Spleen (tissue), 11 donors: ENCODE measurements around the gene SMAD1. TPM values are rescaled to one million over a fixed set of nuclear protein-coding genes. Genes with fewer than 3 reads are reported as not detected.

ENCODE experiments used
- DNase-seq: peaks from one replicate; pipeline ENCODE4 v3.0.0-alpha.2; 2020
- H3K27ac ChIP-seq, 8 donors: fragments of 200-600 bp; sonication (generic) in 7 of 8; 1 replicate in 4 of 8; 2 replicates in 4 of 8; pipeline versions ENCODE4 v1.5.0 to v1.8.0; 2016 to 2021; ENCODE audit warnings: inconsistent platforms in 4 of 8, mild to moderate bottlenecking in 4 of 8, moderate library complexity in 1 of 8
- H3K27me3 ChIP-seq, 7 donors: fragments of 200-600 bp; sonication (generic) in 6 of 7; replicated peaks in 1 of 7; 1 replicate in 4 of 7; 2 replicates in 3 of 7; pipeline versions ENCODE4 v1.5.0 to v1.8.0; 2016 to 2021; ENCODE audit warnings: inconsistent platforms in 3 of 7, mild to moderate bottlenecking in 1 of 7
- H3K36me3 ChIP-seq, 6 donors: fragments of 200-600 bp; sonication (generic) in 5 of 6; 1 replicate in 4 of 6; 2 replicates in 2 of 6; pipeline versions ENCODE4 v1.5.0 to v1.8.0; 2016 to 2021; ENCODE audit warnings: inconsistent platforms in 2 of 6
- H3K4me1 ChIP-seq, 6 donors: fragments of 200-600 bp; sonication (generic) in 5 of 6; 1 replicate in 3 of 6; 2 replicates in 3 of 6; pipeline versions ENCODE4 v1.5.0 to v1.8.0; 2016 to 2021; ENCODE audit warnings: inconsistent platforms in 3 of 6
- H3K4me3 ChIP-seq, 8 donors: fragments of 200-600 bp; sonication (generic) in 7 of 8; 1 replicate in 4 of 8; 2 replicates in 4 of 8; pipeline versions ENCODE4 v1.5.0 to v1.8.0; 2016 to 2021; ENCODE audit warnings: inconsistent platforms in 4 of 8, mild to moderate bottlenecking in 4 of 8, moderate library complexity in 2 of 8
- H3K9me3 ChIP-seq, 8 donors: fragments of 200-600 bp; sonication (generic) in 7 of 8; 1 replicate in 4 of 8; 2 replicates in 4 of 8; pipeline versions ENCODE4 v1.5.0 to v1.8.0; 2016 to 2021; ENCODE audit warnings: inconsistent platforms in 4 of 8
- CTCF ChIP-seq, 11 experiments: fragments of 200-600 bp in 7 of 11; fragments of 450-650 bp in 4 of 11; sonication (generic) in 4 of 11; IDR thresholded peaks in 8 of 11; conservative IDR thresholded peaks in 3 of 11; 1 replicate in 7 of 11; 2 replicates in 4 of 11; pipeline versions ENCODE4 v1.4.0 to v1.8.0; 2016 to 2021; ENCODE audit warnings: antibody characterized with exemption in 11 of 11, inconsistent platforms in 4 of 11, mild to moderate bottlenecking in 1 of 11
- POLR2A ChIP-seq, 3 donors: fragments of 450-650 bp; IDR thresholded peaks; one replicate each; pipeline ENCODE4 v1.5.1; 2017; ENCODE audit warnings: antibody characterized with exemption in 3 of 3, mild to moderate bottlenecking in 1 of 3
- POLR2AphosphoS5 ChIP-seq, 3 donors: sonication (generic); formaldehyde crosslinking; IDR thresholded peaks; one replicate each; pipeline ENCODE4 v1.5.1; 2017; ENCODE audit warnings: antibody characterized with exemption in 3 of 3
- WGBS, 5 donors: extraction: QIAGEN DNeasy Blood & Tissue Kit in 3 of 5; methylation state at CpG; one replicate each; pipeline versions ENCODE4 v1.1.5 to v1.1.7; 2013 to 2018; 5-methylcytosine and 5-hydroxymethylcytosine counted together
- intact Hi-C: fragments of 100-400 bp; cut with DNase I; formaldehyde crosslinking; loops from one replicate; pipeline ENCODE4 v1.15.0; 2023; ENCODE audit warnings: low total_unique reads
- polyA plus RNA-seq, 3 donors: library from polyadenylated mRNA; stranded (reverse); fragments of 200-250 nt; gene quantifications; one replicate each; pipeline ENCODE4 v1.2.1, GENCODE V29; 2013
- total RNA-seq, 7 donors: library from RNA; depleted of rRNA in 3 of 7; stranded (reverse); fragments of >200 nt in 3 of 7; fragmentation: NEBNext Ultra II Directional in 4 of 7; extraction: Animal tissue kit (Norgen Biotek cat#: 25700) in 4 of 7; gene quantifications; one replicate each; pipeline versions ENCODE4 v1.1.0 to v1.2.1, GENCODE V29; 2016 to 2021
- donor health status: healthy with polysubstance abuse.
- donor health status: DM: no; HTN: no; CAD: no; lungs with moderate emphysema.
- donor health status: DM: no; HTN: no; CAD: no.
- donor health status: Bipolar disorder and iron deficiency.
- donor health status: healthy.
- donor health status: DM: no; HTN: no; CAD: no.
- donor health status: DM: yes; HTN: yes; CAD: no.

The SMAD1 gene
- total and polyA plus RNA-seq, 10 donors: 2.8 to 48.2 (median 28.7) TPM

- no peaks in the 10 kb centered on the region for H3K27me3 ChIP-seq
- intact Hi-C loops: loop anchor here (5.0 to 10.0 kb wide), 2 partner anchors 325 to 403 kb away; no protein-coding TSS in a partner anchor
- no peak overlapping the region for H3K4me3 ChIP-seq
- TF ChIP-seq POLR2AphosphoS5 (IDR thresholded peaks at IDR 0.05) (no peak), CTCF (IDR thresholded peaks at IDR 0.05 in 8 of 11, conservative IDR thresholded peaks at IDR 0.05 in 3 of 11) (peak; percentile 54 to 87 (median 79)), POLR2A (IDR thresholded peaks at IDR 0.05) (no peak)
- peaks cover 0 to 18% (median 0%) of the 10 kb centered on the region in 6 donors for H3K36me3 ChIP-seq
- H3K4me1 ChIP-seq: peaks cover 0 to under 1% (median 0%) of the 10 kb centered on the region in 6 donors
- 5 to 15% (median 8%) methylated on average over 3 of the region's 3 CpGs for WGBS, 5 donors
- H3K9me3 ChIP-seq: no peaks in the 10 kb centered on the region
- no peak overlapping the region for H3K27ac ChIP-seq
- peak; percentile 74 for DNase-seq
These were observed 76.1 kb downstream of the SMAD1 start for GRCh38 chr4:145557720-145558119.

- TF ChIP-seq POLR2AphosphoS5 (IDR thresholded peaks at IDR 0.05) (no peak), POLR2A (IDR thresholded peaks at IDR 0.05) (no peak), CTCF (IDR thresholded peaks at IDR 0.05 in 8 of 11, conservative IDR thresholded peaks at IDR 0.05 in 3 of 11) (no peak)
- peaks cover 0 to 10% (median 6%) of the 10 kb centered on the region in 8 donors for H3K9me3 ChIP-seq
- no peaks in the 10 kb centered on the region for H3K27me3 ChIP-seq
- intact Hi-C loops: no loop called here
- 82 to 94% (median 89%) methylated on average over 7 of the region's 7 CpGs for WGBS, 5 donors
- no peak for DNase-seq
- peaks cover 0 to 10% (median 0%) of the 10 kb centered on the region in 6 donors for H3K36me3 ChIP-seq
- no peak overlapping the region for H3K27ac ChIP-seq
- H3K4me3 ChIP-seq: no peak overlapping the region
- H3K4me1 ChIP-seq: no peaks in the 10 kb centered on the region
These were observed 81.8 kb downstream of the SMAD1 start for GRCh38 chr4:145563293-145563985.

- intact Hi-C loops: no loop called here
- Histone ChIP-seq H3K27me3 (no peaks in the 10 kb centered on the region), H3K36me3 (peaks cover 0 to 5% (median 0%) of the 10 kb centered on the region in 6 donors), H3K4me1 (no peaks in the 10 kb centered on the region), H3K9me3 (peaks cover 0 to 14% (median 11%) of the 10 kb centered on the region in 8 donors), H3K4me3 (no peak overlapping the region), H3K27ac (no peak overlapping the region)
- no peak for DNase-seq
- 86 to 89% (median 88%) methylated on average over 2 of the region's 2 CpGs for WGBS, 5 donors
- TF ChIP-seq CTCF (IDR thresholded peaks at IDR 0.05 in 8 of 11, conservative IDR thresholded peaks at IDR 0.05 in 3 of 11): no peak
- TF ChIP-seq POLR2A (IDR thresholded peaks at IDR 0.05): no peak
- no peak for TF ChIP-seq POLR2AphosphoS5 (IDR thresholded peaks at IDR 0.05)
These were observed 82.9 kb downstream of the SMAD1 start for GRCh38 chr4:145564540-145564939.

- no peak for DNase-seq
- no peaks in the 10 kb centered on the region for H3K27me3 ChIP-seq
- intact Hi-C loops: no loop called here
- H3K4me3 ChIP-seq: no peak overlapping the region
- peaks cover 0 to 14% (median 11%) of the 10 kb centered on the region in 8 donors for H3K9me3 ChIP-seq
- no peak for TF ChIP-seq CTCF (IDR thresholded peaks at IDR 0.05 in 8 of 11, conservative IDR thresholded peaks at IDR 0.05 in 3 of 11)
- TF ChIP-seq POLR2AphosphoS5 (IDR thresholded peaks at IDR 0.05): no peak
- TF ChIP-seq POLR2A (IDR thresholded peaks at IDR 0.05): no peak
- H3K27ac ChIP-seq: no peak overlapping the region
- H3K36me3 ChIP-seq: no peaks in the 10 kb centered on the region
- H3K4me1 ChIP-seq: no peaks in the 10 kb centered on the region
- WGBS, 5 donors: 18 to 46% (median 26%) methylated on average over 1 of the region's 1 CpG
These were observed 83.7 kb downstream of the SMAD1 start for GRCh38 chr4:145565328-145565727.
